ENCODE measurements around the gene FCGR3A. TPM values are rescaled to one million over a fixed set of nuclear protein-coding genes. Genes with fewer than 3 reads are reported as not detected.
"Not testable (repeated sequence)": the region's sequence is repeated elsewhere in the genome, so short reads cannot be mapped to it uniquely, and the experiment has no call there.

The FCGR3A gene
- total RNA-seq, 1 donor from 2014 or later, result not detected

DNA sequence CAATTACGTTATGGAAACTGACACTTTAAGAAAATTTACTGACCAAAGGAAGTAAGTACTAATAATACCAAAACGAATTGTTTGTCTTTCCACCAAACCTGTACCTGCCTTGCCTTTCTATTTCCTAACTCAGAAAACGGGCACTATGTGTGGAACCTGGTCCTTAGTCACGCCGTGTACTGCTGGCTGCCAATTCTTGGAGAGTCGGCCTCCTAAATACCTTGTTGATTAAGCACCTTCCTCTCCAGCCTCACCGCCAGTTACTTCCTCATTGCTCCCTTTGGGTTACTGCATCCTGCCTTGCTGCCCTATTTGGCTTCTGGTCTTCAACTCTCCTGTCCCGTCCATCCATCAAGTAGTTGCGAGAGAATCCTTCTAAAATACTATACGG, 9.1 kb downstream of the FCGR3A start:
- not testable (repeated sequence) for H4K20me1 ChIP-seq (ENCODE audit: low read depth); H3F3A ChIP-seq (ENCODE audit: low read depth); H3K9me3 Mint-ChIP-seq; DNase-seq (ENCODE audit: low spot score); H2AFZ ChIP-seq (replicated peaks); H3K4me1 Mint-ChIP-seq; H3K36me3 Mint-ChIP-seq; H3K4me1 ChIP-seq; H3K9me3 ChIP-seq (ENCODE audit: low read depth); H3K9ac ChIP-seq; H3K36me3 ChIP-seq; H3K27ac ChIP-seq; H3K79me2 ChIP-seq (ENCODE audit: low read depth); H3K27ac Mint-ChIP-seq
- peak overlapping the region; percentile 96 for H3K4me3 Mint-ChIP-seq
- Histone ChIP-seq H3K27me3 (peaks cover 30% of the 10 kb centered on the region), H3K4me2 (peak overlapping the region; percentile 71), H3K4me3 (peak overlapping the region; percentile 80)
- peaks cover 22% of the 10 kb centered on the region for H3K27me3 Mint-ChIP-seq (ENCODE audit: insufficient read depth, low read depth)

DNA sequence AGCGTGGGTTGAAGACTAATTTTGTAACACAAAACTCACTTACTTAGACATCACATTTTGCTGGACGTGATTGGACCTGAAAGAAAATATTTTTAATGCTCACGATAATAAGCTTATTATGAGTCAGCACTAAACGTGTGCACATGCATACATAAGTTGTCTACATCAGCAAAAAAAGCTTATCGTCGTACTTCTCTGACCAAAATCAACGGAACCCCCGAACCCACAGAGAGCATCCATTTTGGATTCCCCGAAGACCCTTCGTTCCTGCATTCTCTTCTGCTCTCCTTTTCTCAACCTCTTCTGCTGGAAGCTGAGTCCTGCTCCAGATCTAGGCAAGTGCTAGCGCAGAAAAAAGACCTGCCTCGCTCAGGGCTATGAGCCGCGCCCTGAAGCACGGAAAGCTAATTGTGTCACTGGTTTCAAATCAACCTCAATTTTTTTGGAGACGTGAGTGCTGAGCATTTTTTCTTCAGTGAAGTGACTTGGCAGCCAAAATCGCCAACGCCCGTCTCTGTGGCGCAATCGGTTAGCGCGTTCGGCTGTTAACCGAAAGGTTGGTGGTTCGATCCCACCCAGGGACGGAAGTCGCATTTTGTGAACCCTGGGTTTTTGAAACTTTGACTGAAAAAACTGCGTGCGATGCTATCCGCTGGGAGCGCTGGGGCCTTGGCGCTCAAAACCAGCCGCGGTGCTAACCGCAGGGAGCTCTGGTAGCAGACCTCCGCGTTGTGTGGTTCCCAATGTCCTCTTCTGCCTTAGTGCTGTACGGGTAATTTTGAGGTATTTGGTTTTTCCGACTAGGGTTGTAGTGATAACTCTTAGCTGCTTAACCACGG, 9.7 kb downstream of the FCGR3A start:
- peaks cover 30% of the 10 kb centered on the region for H3K27me3 ChIP-seq
- H3K27ac ChIP-seq; H3K79me2 ChIP-seq (ENCODE audit: low read depth); H3K36me3 ChIP-seq; H3K36me3 Mint-ChIP-seq; H4K20me1 ChIP-seq (ENCODE audit: low read depth); H3K9me3 Mint-ChIP-seq; H3K9ac ChIP-seq; H3F3A ChIP-seq (ENCODE audit: low read depth); H3K9me3 ChIP-seq (ENCODE audit: low read depth); H3K4me1 Mint-ChIP-seq; H3K4me1 ChIP-seq: not testable (repeated sequence)
- peak overlapping the region; percentile 71 for H3K4me2 ChIP-seq
- TF ChIP-seq EZH2 (IDR thresholded peaks at IDR 0.05), result peak; percentile 50
- TF ChIP-seq, protein P1, sequence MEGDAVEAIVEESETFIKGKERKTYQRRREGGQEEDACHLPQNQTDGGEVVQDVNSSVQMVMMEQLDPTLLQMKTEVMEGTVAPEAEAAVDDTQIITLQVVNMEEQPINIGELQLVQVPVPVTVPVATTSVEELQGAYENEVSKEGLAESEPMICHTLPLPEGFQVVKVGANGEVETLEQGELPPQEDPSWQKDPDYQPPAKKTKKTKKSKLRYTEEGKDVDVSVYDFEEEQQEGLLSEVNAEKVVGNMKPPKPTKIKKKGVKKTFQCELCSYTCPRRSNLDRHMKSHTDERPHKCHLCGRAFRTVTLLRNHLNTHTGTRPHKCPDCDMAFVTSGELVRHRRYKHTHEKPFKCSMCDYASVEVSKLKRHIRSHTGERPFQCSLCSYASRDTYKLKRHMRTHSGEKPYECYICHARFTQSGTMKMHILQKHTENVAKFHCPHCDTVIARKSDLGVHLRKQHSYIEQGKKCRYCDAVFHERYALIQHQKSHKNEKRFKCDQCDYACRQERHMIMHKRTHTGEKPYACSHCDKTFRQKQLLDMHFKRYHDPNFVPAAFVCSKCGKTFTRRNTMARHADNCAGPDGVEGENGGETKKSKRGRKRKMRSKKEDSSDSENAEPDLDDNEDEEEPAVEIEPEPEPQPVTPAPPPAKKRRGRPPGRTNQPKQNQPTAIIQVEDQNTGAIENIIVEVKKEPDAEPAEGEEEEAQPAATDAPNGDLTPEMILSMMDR (IDR thresholded peaks at IDR 0.05), result peak; percentile 8
- Mint-ChIP-seq H3K27ac (peak overlapping the region; percentile 92), H3K27me3 (ENCODE audit: insufficient read depth, low read depth) (peaks cover 22% of the 10 kb centered on the region), H3K4me3 (peak overlapping the region; percentile 96)
- H3K4me3 ChIP-seq, result peak overlapping the region; percentile 80
- peak; percentile 83 for DNase-seq (ENCODE audit: low spot score)
- peak overlapping the region; percentile 99 for H2AFZ ChIP-seq (replicated peaks)

DNA sequence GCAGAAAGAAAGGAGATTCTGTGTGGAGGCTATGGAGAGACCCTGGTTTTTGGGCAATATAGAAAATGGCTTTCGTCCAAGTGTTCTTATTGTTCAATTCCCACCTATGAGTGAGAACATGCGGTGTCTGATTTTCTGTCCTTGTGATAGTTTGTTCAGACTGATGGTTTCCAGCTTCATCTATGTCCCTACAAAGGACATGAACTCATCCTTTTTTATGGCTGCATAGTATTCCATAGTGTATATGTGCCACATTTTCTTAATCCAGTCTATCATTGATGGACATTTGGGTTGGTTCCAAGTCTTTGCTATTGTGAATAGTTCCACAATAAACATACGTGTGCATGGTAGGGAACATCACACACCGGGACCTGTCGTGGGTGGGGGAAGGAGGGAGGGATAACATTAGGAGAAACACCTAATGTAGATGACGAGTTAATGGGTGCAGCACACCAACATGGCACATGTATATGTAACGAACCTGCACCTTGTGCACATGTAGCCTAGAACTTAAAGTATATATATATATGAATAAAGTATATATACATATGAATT, 10.6 kb downstream of the FCGR3A start:
- peaks cover 30% of the 10 kb centered on the region for H3K27me3 ChIP-seq
- not testable (repeated sequence) for H3K36me3 ChIP-seq; H3K9ac ChIP-seq; DNase-seq (ENCODE audit: low spot score); H2AFZ ChIP-seq (replicated peaks); H3K4me1 Mint-ChIP-seq; H3K9me3 ChIP-seq (ENCODE audit: low read depth); H3K9me3 Mint-ChIP-seq; H3K4me1 ChIP-seq; H3K36me3 Mint-ChIP-seq; H3K4me2 ChIP-seq; H3F3A ChIP-seq (ENCODE audit: low read depth); H3K79me2 ChIP-seq (ENCODE audit: low read depth); H3K27ac ChIP-seq; H4K20me1 ChIP-seq (ENCODE audit: low read depth); H3K27ac Mint-ChIP-seq
- H3K4me3 ChIP-seq, result peak overlapping the region; percentile 80
- peaks cover 22% of the 10 kb centered on the region for H3K27me3 Mint-ChIP-seq (ENCODE audit: insufficient read depth, low read depth)
- H3K4me3 Mint-ChIP-seq, result peak overlapping the region; percentile 96

DNA sequence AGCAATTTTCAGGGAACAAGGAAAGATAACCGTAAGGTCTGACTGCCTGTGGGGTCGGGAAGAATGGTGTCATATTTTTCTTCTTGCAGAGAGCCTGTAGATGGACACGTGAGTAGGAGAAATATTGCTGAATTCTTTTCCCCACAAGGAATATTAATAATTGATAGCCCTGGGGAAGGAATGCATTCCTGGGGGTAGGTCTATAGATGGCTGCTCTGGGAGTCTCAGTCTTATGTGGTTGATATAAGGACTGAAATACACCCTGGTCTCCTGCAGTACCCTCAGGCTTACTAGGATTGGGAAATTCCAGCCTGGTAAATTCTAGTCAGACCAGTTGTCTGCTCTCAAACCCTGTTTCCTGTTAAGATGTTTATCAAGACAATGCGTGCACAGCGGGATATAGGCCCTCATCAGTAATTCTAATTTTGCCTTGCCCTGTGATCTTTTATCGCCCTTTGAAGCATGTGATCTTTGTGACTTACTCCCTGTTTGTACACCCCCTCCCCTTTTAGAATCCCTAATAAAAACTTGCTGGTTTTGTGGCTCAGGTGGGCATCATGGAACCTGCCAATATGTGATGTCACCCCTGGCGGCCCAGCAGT, 12.4 kb downstream of the FCGR3A start:
- H3K36me3 Mint-ChIP-seq; H3K9ac ChIP-seq; H2AFZ ChIP-seq (replicated peaks); H3K27ac ChIP-seq; H3K27ac Mint-ChIP-seq; H3K4me3 Mint-ChIP-seq; H3K36me3 ChIP-seq; H3K9me3 ChIP-seq (ENCODE audit: low read depth); DNase-seq (ENCODE audit: low spot score); H3K79me2 ChIP-seq (ENCODE audit: low read depth); H3K9me3 Mint-ChIP-seq; H3K4me2 ChIP-seq; H3K4me1 ChIP-seq; H4K20me1 ChIP-seq (ENCODE audit: low read depth); H3K4me3 ChIP-seq: not testable (repeated sequence)
- Histone ChIP-seq H3K27me3 (peaks cover 30% of the 10 kb centered on the region), H3F3A (ENCODE audit: low read depth) (peaks cover 14% of the 10 kb centered on the region)
- Mint-ChIP-seq H3K4me1 (peaks cover 17% of the 10 kb centered on the region), H3K27me3 (ENCODE audit: insufficient read depth, low read depth) (peaks cover 28% of the 10 kb centered on the region)

Data from neural progenitor cell (in vitro differentiated cells).